ENCODE data around the gene CLBA1.
A peak's percentile ranks its signal among the peaks of the same experiment; 100 is the strongest.
"Not testable (repeated sequence)": the region's sequence is repeated elsewhere in the genome, so short reads cannot be mapped to it uniquely, and the experiment has no call there.

Gene CLBA1
- long read RNA-seq, donor 1, transcript CLBA1-202 (5 exons, 2,370 nt): major isoform, 8 of 14 reads
- long read RNA-seq, donor 1, partial matches to known transcripts: 5 of 14 reads
- long read RNA-seq, donor 1, other reads (novel, unspliced or antisense): 0 of 14 reads
- long read RNA-seq, donor 2, partial matches to known transcripts: 0 of 2 reads
- long read RNA-seq, donor 2, other reads (novel, unspliced or antisense): 0 of 2 reads
- long read RNA-seq, donor 3, partial matches to known transcripts: 6 of 9 reads
- long read RNA-seq, donor 3, other reads (novel, unspliced or antisense): 0 of 9 reads
- long read RNA-seq, donor 4, partial matches to known transcripts: 0 of 8 reads
- long read RNA-seq, donor 4, other reads (novel, unspliced or antisense): 0 of 8 reads
- long read RNA-seq, donor 5, transcript CLBA1-202 (5 exons, 2,370 nt): major isoform, 6 of 37 reads
- long read RNA-seq, donor 5, partial matches to known transcripts: 27 of 37 reads
- long read RNA-seq, donor 5, other reads (novel, unspliced or antisense): 0 of 37 reads
- long read RNA-seq, donor 6, transcript CLBA1-202 (5 exons, 2,370 nt): major isoform, 9 of 10 reads
- long read RNA-seq, donor 6, partial matches to known transcripts: 0 of 10 reads
- long read RNA-seq, donor 6, other reads (novel, unspliced or antisense): 0 of 10 reads
- long read RNA-seq, donor 7: 0 reads
- long read RNA-seq, donor 8, partial matches to known transcripts: 0 of 7 reads
- long read RNA-seq, donor 8, other reads (novel, unspliced or antisense): 0 of 7 reads

DNA sequence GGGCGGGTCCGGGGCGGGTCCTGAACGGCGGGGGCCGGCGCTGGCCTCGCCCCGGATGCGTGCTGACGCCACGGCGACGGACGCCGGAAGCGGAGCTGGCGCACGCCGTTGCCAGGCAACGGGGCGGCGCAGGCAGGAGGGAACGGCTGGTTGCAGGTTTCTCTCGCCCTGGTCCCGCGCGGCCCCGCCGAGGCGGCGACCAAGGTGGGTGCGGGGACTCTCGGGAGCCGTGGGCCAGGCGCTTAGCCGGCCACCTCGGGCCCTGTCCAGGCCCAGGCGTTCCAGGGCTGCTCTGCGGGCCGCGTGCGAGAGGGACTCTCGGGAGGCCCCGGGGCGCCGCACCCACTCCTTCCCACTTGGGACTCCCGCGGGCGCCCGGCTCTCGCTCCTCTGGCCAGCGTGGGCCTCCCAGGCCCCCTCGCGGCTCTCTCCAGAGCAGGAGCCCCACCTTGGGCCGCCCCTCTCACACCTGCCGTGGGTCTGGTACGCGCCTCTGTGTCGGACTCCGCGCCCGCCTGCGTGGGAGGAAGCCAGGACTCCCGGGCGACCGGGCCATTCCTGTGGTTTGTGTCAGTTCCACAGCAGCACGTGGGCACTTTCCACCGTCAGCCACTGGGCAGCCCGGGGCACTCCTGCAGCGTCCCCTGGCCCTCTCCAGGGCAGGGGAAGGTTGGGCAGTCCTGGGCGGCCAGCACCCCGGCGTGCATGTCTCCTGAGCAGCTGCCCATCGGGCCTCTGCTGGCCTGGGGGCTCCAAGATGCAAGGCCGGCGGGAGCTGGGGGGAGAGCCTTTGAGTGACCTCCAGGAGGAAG lies at the start of gene CLBA1:
CLBA1 (plus strand) TSS at position 114 of the 812 bp plus-strand sequence; CDS start at position 758, 644 bp downstream.
- peak; percentile 88 for DNase-seq

DNA sequence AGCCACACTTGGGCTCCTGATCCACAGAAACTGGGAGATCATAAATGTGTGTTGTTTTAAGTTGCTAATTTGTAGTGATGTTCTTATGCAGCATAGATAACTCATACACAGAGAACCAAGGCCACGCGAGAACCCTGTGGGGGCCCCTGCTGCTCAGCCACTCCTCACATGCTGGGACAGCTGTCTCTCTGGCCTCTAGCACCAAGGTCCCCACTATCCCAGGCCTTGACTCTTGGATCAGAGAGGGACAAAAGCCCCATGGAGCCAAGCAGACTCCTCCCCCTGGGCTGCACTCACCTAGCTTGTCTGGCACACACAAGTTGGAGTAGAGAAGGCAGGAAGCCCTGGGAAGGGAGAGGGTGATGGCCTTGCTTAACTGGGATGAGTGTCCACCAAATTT lies 49.6 kb upstream of the CLBA1 start:
- no peak for DNase-seq

DNA sequence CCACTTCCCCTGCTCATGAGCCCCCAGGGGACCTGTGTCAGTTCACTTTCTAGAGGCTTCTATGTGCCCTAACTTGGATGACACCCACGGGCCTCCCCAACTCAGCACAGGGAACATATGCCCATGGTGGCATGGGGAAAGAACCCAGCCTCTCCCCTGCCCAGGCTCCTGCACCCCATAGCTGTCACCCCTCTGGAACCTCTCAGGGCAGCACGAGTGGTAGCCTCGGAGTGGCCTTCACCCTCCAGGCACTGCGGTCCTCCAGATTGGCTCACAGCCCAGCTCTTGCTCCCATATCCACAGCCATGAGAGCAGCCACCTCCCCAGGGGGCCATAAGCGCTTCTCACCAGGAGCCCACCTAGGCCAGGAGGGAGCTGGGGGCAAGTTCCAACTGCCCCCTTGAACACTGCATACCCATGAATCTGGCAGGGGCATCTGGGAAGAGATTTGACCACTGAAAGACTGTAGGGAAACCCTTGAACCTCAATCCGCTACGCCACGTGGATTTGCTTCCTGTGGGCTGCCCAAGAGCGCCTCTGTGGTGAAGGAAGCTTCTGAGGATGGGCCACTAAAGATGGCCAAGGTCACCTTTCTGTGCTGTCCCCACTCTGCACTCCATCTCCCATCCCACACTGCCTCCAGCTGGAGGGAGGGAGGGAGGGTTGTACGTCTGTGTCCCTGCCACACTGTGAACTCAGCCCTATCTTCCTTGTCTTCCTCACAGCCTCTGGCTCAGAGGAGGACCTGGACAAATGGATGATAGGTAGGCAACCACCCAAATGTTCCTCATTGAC lies 49.0 kb upstream of the CLBA1 start:
- no peak for DNase-seq

DNA sequence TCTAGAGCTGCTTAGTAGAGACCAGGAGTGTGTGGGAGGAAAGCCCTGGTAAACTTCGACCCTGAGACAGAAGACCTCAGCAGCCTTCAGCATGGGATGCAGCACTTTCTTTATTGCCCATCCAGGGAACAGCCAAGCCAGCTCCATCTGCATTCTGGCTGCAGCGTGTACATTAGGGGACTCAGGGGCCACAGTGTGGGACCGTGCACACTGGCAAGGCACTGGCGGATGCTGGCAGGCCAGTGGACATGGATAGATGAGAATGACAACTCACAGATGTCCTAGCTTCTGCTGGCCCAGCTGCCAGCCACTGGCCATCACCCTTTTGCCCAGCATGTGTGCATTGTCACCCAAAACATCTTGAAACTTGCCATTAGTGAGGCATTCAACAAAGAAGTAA lies 48.4 kb upstream of the CLBA1 start:
- no peak for DNase-seq

DNA sequence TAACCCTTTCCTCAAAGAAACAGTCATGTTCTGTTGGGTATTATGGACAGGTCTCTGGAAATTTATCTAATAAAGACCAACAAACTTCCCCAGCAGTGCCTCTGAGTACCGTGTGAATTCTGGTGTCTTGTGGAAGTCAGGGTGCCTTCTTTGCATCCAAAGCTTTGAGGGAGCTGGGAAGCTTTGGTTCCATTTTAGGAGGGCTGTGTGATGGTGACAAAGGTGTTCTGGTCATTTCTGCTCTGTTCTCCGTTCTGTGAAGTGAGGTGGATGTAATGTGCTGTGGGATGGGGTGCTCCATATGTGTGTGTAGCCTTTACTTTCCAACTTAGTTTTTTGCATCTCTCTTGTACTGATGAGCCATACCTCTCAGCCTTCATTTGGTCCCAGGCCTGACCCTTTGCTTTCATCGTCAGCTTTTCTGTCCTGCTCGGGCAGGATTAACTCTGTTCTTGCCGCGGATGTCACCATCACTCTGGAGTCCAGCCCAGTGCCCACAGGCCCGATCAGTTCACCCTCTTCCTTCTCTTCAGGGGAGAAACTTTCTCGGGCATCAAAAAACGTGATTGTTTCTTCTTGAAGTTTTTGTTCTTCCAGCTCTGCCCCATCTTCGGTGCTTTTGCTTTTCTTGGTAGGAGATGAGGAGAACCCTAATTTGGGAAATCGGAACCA lies 47.8 kb upstream of the CLBA1 start:
- no peak for DNase-seq

DNA sequence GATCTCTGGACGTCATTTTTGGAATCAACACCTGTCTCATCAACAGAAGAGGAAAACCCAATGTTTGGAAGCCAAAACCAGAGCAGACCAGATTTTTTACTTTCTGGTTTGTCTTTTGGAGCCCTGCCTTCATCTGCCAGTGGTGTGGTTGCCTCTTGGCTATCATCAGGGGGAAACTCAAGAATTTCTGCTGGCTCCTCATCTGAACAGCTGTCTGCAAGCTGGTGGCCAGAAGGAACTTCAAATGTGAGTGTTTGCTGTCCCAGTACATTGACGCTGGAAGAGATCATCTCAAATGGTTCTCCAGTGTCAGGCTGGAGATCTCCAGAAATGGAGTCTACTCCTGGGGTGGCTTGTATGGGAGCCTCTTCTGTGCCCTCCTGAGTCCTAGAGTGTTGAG lies 47.2 kb upstream of the CLBA1 start:
- DNase-seq: no peak

DNA sequence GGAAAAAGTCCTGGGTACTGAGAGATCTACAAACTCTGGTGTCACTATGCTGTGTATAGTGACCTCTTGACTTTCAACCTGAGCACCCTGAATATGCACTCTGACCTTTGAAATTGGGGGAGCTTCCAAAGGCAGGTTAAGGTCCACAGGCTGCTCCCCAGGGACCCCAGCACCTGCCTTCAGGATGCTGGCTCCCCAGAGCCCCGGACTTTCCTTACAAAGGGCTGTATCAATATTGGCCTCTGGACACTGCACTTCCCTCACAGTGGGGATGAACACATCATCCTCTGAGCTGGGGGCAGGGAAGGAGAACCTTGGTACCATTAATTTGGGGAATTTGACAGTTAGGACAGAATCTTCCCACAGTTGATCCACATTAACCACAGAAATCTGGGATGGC lies 46.6 kb upstream of the CLBA1 start:
- DNase-seq: no peak

DNA sequence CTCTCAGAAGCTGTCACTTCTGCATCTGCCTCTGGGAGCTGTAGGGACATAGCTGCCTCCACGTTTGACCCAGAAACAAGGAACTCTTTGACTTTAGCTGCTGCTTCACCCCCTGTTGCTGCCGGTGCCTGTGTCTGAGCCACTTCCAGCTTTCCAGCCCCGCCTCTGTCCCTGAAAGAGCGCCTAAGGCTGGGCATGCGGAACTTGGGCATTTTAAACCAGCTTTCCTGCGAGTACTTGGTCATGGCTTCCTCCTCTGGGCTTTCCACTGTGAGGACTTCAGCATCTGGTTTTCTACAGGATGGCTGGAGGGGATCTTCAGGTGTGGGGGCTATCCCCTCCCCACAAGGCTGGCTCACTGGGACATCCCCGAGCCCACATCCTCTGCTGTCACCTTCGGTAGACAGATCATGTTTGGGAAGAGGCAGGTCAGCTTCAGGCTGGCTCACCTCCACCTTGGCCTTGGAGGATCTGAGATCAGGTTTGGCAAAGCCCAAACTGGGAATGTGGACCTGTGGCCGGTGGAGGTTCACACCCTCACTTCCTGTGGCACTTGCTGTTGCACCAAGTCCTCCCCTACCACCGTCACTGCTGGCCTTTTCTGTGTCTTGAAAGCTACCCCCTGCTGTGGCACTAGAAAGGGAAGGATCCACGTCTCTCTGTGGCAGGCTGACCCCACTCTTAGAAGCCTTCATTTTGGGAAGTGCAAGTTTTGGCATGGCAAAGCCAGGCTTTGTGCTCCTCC lies 45.8 kb upstream of the CLBA1 start:
- DNase-seq: no peak

DNA sequence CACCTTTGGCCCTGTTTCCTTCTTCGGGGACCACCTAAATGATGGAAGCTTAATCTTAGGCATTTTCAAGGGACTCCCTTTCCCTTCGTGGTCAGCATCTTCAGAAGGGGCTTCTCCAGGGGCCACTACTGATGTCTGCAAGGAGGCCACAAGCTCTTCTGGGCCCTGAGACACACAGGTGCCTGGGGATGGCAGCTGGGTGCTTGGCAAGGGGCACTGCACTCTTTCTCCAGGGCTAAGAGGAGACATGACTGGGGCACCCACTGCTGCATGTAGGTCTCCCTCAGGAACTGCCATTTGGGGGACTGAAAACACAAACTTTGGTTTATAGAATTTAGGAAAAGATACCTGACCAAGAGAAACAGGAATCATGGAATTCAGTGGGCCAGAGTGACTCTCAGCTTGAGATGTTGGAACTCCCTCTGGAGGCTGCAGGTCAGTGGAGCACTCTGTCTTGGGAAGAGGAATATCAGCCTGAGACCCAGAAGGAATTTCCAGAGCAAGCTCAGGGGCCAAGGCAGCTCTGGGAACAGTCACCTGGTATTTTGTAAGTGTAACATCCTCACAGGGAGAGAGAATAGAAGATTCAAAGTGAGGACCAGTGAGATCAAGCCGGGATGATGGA lies 45.0 kb upstream of the CLBA1 start:
- no peak for DNase-seq

DNA sequence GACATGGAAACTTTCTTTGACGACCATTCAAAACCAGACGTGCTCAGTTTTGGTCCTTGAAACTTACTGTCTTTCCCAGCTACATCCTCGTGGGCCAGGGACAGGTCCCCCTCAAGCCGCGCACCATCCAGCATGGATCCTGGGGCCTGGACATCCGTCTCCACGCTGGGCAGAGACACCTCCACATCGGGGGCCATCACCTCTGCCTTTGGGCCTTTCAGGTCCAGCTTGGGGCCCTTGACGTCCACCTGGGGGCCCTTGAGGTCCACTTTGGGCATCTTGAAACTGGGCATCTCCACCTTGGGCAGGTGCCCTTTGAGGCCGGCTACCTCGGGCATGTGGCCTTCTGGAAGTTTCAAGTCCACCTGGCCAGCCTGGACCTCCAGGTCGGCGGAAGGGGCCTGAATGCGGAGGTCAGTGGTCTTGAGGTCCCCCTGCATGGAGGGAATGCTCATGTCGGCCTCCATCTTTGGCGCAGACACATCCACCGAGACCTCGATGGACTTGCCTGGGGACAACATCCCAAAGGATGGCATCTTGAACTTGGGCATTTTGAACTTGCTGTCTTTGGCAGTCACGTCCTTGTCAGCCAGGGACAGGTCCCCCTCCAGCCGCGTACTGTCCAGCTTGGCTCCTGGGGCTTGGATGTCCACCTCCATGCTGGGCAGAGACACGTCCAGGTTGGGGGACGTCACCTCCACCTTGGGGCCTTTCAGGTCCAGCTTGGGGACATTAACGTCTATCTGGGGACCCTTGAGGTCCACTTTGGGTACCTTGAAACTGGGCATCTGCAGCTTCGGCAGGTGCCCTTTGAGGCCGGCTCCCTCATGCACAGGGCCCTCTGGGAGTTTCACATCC lies 43.9 kb upstream of the CLBA1 start:
- DNase-seq: no peak

DNA sequence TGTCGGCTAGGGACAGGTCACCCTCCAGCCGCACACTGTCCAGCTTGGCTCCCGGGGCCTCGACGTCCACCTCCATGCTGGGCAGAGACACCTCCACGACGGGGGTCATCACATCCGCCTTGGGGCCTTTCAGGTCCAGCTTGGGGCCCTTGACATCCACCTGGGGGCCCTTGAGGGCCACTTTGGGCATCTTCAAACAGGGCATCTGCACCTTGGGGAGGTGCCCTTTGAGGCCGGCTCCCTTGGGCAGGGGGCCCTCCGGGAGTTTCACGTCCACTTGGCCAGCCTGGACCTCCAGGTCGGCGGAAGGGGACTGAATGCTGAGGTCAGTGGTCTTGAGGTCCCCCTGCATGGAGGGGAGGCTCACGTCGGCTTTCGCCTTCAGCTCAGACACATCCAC lies 43.0 kb upstream of the CLBA1 start:
- DNase-seq: no peak

DNA sequence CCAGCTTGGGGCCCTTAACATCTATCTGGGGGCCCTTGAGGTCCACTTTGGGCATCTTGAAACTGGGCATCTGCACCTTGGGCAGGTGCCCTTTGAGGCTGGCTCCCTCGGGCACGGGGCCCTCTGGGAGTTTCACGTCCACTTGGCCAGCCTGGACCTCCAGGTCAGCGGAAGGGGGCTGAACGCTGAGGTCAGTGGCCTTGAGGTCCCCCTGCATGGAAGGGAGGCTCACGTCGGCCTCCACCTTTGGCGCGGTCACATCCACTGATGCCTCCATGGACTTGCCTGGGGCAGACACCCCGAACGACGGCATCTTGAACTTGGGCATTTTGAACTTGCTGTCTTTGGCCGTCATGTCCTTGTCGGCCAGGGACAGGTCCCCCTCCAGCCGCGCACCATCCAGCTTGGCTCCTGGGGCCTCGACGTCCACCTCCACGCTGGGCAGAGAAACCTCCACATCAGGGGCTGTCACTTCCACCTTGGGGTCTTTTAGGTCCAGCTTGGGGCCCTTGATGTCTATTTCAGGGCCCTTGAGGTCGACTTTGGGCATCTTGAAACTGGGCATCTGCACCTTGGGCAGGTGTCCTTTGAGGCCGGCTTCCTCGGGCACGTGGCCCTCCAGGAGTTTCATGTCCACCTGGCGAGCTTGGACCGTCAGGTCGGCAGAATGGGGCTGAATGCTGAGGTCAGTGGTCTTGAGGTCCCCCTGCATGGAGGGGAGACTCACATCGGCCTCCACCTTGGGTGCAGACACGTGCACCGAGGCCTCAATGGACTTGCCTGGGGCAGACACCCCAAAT lies 42.2 kb upstream of the CLBA1 start:
- DNase-seq: not testable (repeated sequence)

DNA sequence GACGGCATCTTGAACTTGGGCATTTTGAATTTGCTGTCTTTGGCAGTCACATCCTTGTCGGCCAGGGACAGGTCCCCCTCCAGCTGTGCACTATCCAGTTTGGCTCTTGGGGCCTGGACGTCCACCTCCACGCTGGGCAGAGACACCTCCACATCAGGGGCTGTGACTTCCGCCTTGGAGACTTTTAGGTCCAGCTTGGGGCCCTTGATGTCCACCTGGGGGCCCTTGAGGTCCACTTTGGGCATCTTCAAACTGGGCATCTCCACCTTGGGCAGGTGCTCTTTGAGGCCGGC lies 41.6 kb upstream of the CLBA1 start:
- DNase-seq: not testable (repeated sequence)

DNA sequence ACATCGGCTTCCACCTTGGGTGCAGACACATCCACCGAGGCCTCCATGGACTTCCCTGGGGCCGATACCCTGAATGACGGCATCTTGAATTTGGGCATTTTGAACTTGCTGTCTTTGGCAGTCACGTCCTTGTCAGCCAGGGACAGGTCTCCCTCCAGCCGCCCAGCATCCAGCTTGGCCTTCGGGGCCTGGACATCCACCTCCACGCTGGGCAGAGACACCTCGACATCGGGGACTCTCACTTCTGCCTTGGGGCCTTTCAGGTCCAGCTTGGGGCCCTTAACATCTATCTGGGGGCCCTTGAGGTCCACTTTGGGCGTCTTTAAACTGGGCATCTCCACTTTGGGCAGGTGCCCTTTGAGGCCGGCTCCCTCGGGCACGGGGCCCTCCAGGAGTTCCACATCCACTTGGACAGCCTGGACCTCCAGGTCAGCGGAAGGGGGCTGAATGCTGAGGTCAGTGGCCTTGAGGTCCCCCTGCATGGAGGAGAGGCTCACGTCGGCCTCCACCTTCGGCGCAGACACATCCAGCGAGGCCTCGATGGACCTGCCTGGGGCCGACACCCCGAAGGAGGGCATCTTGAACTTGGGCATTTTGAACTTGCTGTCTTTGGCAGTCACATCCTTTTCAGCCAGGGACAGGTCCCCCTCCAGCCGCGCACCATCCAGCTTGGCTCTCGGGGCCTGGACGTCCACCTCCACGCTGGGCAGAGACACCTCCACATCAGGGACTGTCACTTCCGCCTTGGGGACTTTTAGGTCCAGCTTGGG lies 41.0 kb upstream of the CLBA1 start:
- not testable (repeated sequence) for DNase-seq

DNA sequence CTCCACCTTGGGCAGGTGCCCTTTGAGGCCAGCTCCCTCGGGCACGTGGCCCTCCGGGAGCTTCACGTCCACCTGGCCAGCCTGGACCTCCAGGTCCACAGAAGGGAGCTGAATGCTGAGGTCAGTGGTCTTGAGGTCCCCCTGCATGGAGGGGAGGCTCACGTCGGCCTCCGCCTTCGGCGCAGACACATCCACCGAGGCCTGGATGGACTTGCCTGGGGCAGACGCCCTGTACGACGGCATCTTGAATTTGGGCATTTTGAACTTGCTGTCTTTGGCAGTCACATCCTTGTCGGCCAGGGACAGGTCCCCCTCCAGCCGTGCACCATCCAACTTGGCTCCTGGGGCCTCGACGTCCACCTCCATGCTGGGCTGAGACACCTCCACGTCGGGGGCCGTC lies 40.3 kb upstream of the CLBA1 start:
- not testable (repeated sequence) for DNase-seq

DNA sequence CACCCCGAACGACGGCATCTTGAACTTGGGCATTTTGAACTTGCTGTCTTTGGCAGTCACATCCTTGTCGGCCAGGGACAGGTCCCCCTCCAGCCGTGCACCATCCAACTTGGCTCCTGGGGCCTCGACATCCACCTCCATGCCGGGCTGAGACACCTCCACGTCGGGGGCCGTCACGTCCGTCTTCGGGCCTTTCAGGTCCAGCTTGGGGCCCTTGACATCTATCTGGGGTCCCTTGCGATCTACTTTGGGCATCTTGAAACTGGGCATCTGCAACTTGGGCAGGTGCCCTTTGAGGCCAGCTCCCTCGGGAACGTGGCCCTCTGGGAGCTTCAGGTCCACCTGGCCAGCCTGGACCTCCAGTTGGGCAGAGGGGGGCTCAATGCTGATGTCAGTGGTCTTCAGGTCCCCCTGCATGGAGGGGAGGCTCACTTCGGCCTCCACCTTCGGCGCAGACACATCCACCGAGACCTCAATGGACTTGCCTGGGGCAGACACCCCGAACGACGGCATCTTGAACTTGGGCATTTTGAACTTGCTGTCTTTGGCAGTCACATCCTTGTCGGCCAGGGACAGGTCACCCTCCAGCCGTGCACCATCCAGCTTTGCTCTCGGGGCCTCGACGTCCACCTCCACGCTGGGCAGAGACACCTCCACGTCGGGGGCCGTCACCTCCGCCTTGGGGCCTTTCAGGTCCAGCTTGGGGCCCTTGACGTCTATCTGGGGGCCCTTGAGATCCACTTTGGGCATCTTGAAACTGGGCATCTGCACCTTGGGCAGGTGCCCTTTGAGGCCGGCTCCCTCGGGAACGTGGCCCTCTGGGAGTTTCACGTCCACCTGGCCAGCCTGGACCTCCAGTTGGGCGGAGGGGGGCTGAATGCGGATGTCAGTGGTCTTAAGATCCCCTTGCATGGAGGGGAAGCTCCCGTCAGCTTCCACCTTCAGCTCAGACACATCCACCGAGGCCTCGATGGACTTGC lies 39.3 kb upstream of the CLBA1 start:
- DNase-seq: not testable (repeated sequence)

Measured in right kidney (tissue), 9 donors.